ENCODE results near the gene NPHS2.

Gene NPHS2

GRCh38 chr1:179575497-179576314 lies at the start of gene NPHS2:
Gene NPHS2, minus strand, starts transcription at chr1:179575948. Its CDS starts 84 bp downstream, at chr1:179575864.
- DNase-seq (ENCODE audit: extremely low read depth, insufficient read length): no peak
- Histone ChIP-seq H3K36me3 (ENCODE audit: control insufficient read depth, insufficient read depth, low read length) (no peaks in the 10 kb centered on the region), H3K27me3 (replicated peaks; ENCODE audit: control insufficient read depth, insufficient read depth, low read length) (no peaks in the 10 kb centered on the region; the same call in 1 of the 2 replicates), H3K4me3 (replicated peaks; ENCODE audit: low read depth, low read length) (no peak within 1 kb of the TSS)
- TF ChIP-seq CTCF (IDR thresholded peaks at IDR 0.05; ENCODE audit: insufficient read depth, low read length, poor library complexity, severe bottlenecking): no peak

GRCh38 chr1:179612361-179612760 lies 36.6 kb upstream of the NPHS2 start:
- Histone ChIP-seq H3K27me3 (replicated peaks; ENCODE audit: control insufficient read depth, insufficient read depth, low read length) (no peaks in the 10 kb centered on the region), H3K36me3 (ENCODE audit: control insufficient read depth, insufficient read depth, low read length) (no peaks in the 10 kb centered on the region), H3K4me3 (replicated peaks; ENCODE audit: low read depth, low read length) (no peak overlapping the region)
- TF ChIP-seq CTCF (IDR thresholded peaks at IDR 0.05; ENCODE audit: insufficient read depth, low read length, poor library complexity, severe bottlenecking): no peak
- no peak for DNase-seq (ENCODE audit: extremely low read depth, insufficient read length)

- no peak for TF ChIP-seq CTCF (IDR thresholded peaks at IDR 0.05; ENCODE audit: insufficient read depth, low read length, poor library complexity, severe bottlenecking)
- DNase-seq (ENCODE audit: extremely low read depth, insufficient read length): no peak
- H3K36me3 ChIP-seq (ENCODE audit: control insufficient read depth, insufficient read depth, low read length): no peaks in the 10 kb centered on the region
- H3K4me3 ChIP-seq (replicated peaks; ENCODE audit: low read depth, low read length): no peak overlapping the region
- no peaks in the 10 kb centered on the region for H3K27me3 ChIP-seq (replicated peaks; ENCODE audit: control insufficient read depth, insufficient read depth, low read length)
Observed at GRCh38 chr1:179601093-179601492, 25.3 kb upstream of the NPHS2 start.

GRCh38 chr1:179599623-179600249 lies 24.0 kb upstream of the NPHS2 start:
- TF ChIP-seq CTCF (IDR thresholded peaks at IDR 0.05; ENCODE audit: insufficient read depth, low read length, poor library complexity, severe bottlenecking): peak; percentile 35
- Histone ChIP-seq H3K4me3 (replicated peaks; ENCODE audit: low read depth, low read length) (no peak overlapping the region), H3K27me3 (replicated peaks; ENCODE audit: control insufficient read depth, insufficient read depth, low read length) (no peaks in the 10 kb centered on the region), H3K36me3 (ENCODE audit: control insufficient read depth, insufficient read depth, low read length) (no peaks in the 10 kb centered on the region)
- DNase-seq (ENCODE audit: extremely low read depth, insufficient read length): no peak

- no peak for DNase-seq (ENCODE audit: extremely low read depth, insufficient read length)
- no peak overlapping the region for H3K4me3 ChIP-seq (replicated peaks; ENCODE audit: low read depth, low read length)
- TF ChIP-seq CTCF (IDR thresholded peaks at IDR 0.05; ENCODE audit: insufficient read depth, low read length, poor library complexity, severe bottlenecking): no peak
- H3K36me3 ChIP-seq (ENCODE audit: control insufficient read depth, insufficient read depth, low read length): no peaks in the 10 kb centered on the region
- H3K27me3 ChIP-seq (replicated peaks; ENCODE audit: control insufficient read depth, insufficient read depth, low read length): no peaks in the 10 kb centered on the region
Observed at GRCh38 chr1:179598631-179599030, 22.9 kb upstream of the NPHS2 start.
